ENCODE measurements around the gene PDE4B. TPM values are rescaled to one million over a fixed set of nuclear protein-coding genes. Genes with fewer than 3 reads are reported as not detected.

The PDE4B gene
- total and polyA plus RNA-seq, 12 donors, result 1.2 to 14.9 (median 3.9) TPM

DNA sequence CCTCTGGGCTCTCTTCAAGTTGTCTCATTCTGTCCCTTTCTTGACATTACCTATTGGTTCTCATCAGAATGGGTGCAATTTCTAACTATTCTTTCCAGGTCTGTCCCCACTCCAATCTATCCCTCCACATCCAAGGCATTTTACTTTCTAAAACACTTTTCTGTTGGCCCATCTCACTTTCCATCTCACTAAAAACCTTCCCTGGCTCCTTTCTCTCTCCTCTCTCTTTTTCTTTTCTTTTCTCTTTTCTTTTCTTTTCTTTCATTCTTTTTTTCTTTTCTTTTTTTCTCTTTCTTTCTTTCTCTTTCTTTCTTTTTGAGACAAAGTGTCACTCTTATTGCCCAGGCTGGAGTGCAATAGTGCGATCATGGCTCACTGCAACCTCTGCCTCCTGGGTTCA, 462.1 kb downstream of the PDE4B start:
- H3K27me3 ChIP-seq, result no peaks in the 10 kb centered on the region
- no peak overlapping the region for H3K4me3 ChIP-seq
- intact Hi-C loops (cut with DNase I), result loop anchor here (5.0 to 10.0 kb wide), 2 partner anchors 193 to 470 kb away; no protein-coding TSS in a partner anchor
- no peak for DNase-seq
- TF ChIP-seq, protein P1, sequence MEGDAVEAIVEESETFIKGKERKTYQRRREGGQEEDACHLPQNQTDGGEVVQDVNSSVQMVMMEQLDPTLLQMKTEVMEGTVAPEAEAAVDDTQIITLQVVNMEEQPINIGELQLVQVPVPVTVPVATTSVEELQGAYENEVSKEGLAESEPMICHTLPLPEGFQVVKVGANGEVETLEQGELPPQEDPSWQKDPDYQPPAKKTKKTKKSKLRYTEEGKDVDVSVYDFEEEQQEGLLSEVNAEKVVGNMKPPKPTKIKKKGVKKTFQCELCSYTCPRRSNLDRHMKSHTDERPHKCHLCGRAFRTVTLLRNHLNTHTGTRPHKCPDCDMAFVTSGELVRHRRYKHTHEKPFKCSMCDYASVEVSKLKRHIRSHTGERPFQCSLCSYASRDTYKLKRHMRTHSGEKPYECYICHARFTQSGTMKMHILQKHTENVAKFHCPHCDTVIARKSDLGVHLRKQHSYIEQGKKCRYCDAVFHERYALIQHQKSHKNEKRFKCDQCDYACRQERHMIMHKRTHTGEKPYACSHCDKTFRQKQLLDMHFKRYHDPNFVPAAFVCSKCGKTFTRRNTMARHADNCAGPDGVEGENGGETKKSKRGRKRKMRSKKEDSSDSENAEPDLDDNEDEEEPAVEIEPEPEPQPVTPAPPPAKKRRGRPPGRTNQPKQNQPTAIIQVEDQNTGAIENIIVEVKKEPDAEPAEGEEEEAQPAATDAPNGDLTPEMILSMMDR (IDR thresholded peaks at IDR 0.05), result no peak
- no peak for TF ChIP-seq POLR2A (IDR thresholded peaks at IDR 0.05)
- no peaks in the 10 kb centered on the region for H3K9me3 ChIP-seq (replicated peaks in 1 of 3)
- H3K36me3 ChIP-seq (replicated peaks in 1 of 2), result no peaks in the 10 kb centered on the region
- H3K4me1 ChIP-seq (replicated peaks in 1 of 2), result no peaks in the 10 kb centered on the region
- H3K27ac ChIP-seq, result no peak overlapping the region
- 92 to 100% (median 99%) methylated on average over 1 of the region's 1 CpG for WGBS, 4 donors

DNA sequence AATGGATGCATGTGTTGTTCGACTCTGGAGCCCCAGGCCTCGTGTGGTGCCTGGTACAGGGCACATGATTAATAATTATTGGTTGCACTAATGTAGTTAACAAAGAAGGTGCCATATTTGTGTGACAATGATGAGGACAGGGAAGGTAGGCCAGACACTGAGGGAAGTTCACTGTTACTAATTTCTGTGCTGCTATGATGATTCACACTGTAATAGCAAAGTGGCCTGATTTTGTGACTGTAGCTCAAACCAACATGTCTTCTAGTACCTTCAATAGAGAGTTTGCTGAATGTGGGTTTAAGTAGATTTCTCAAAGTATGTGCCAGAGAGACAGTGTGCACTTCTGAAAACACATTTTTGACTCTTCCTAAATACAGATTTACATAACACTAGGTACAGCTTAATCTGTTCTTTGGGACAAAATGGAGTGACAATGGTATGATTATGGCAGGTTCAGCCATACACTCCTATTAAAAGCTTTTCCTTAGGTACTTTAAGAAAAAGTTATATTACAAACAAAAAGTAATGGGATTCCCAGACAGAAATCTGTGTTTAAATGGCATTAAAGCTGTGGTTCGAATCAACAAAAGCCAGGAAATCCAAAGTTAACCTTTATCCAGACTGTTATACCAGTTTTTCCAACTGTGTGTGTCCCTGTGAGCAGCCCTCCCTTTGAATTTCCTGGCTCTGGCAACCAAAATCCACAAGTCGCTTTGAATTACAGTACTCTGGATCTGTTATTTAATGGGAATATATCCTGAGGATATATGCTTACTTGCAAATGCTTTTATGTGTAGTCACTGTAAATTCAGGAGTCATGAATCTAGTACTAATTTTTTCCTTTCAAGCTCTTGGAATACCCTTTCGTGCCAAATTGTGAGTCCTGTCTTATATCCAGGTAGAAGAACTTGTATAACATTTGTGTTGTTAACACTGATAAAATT, 464.2 kb downstream of the PDE4B start:
- Histone ChIP-seq H3K27ac (no peak overlapping the region), H3K9me3 (replicated peaks in 1 of 3) (no peaks in the 10 kb centered on the region), H3K4me1 (replicated peaks in 1 of 2) (no peaks in the 10 kb centered on the region), H3K4me3 (no peak overlapping the region), H3K36me3 (replicated peaks in 1 of 2) (no peaks in the 10 kb centered on the region), H3K27me3 (no peaks in the 10 kb centered on the region)
- intact Hi-C loops (cut with DNase I), result loop anchor here in 1 of 2 donors (10.0 kb wide), 1 partner anchor 468 kb away; no protein-coding TSS in a partner anchor
- 71 to 92% (median 91%) methylated on average over 5 of the region's 5 CpGs for WGBS, 4 donors
- no peak for TF ChIP-seq POLR2A (IDR thresholded peaks at IDR 0.05)
- TF ChIP-seq, protein P1 (IDR thresholded peaks at IDR 0.05), result no peak
- DNase-seq, result no peak

DNA sequence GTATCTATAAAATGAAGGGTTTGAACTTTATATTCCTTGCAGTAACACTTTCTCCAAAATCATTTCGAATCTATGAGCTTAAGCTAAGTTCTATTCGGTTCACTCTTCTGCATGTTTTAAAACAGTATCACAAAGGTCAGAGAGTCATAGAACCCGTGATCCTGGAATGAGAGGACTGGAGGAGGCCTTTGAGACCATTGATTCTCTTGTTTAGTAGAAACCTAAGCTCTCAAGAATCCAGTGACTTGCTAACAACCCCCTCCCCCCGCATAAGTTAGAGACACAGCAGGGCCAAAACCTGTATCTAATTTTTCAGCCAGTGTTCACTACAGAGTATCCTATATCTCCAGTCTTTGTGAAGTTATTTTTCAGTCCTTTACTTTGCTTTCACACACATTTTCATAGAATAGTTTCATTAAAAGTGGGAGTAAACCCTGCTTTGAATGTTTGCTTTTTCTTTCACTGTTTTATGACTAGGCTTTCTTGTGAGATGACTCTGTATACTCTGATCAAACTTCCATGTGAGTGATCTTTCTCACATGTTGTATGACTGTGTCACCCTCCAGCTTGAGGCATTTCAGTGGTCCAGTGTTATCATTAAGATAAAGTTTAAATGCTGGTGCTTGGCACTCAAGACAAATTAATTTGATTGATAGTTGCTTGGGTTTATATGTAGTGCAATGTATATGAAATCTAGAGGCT, 465.9 kb downstream of the PDE4B start:
- no peak overlapping the region for H3K4me3 ChIP-seq
- no peak overlapping the region for H3K27ac ChIP-seq
- no peaks in the 10 kb centered on the region for H3K27me3 ChIP-seq
- no peak for DNase-seq
- TF ChIP-seq, protein P1 (IDR thresholded peaks at IDR 0.05), result no peak
- no peak for TF ChIP-seq POLR2A (IDR thresholded peaks at IDR 0.05)
- H3K36me3 ChIP-seq (replicated peaks in 1 of 2), result no peaks in the 10 kb centered on the region
- WGBS, 4 donors, result 79 to 89% (median 81%) methylated on average over 4 of the region's 4 CpGs
- H3K9me3 ChIP-seq (replicated peaks in 1 of 3), result no peaks in the 10 kb centered on the region
- H3K4me1 ChIP-seq (replicated peaks in 1 of 2), result peaks cover 0 to under 1% of the 10 kb centered on the region in 2 donors
- intact Hi-C loops (cut with DNase I), result loop anchor here in 1 of 2 donors (10.0 kb wide), 1 partner anchor 466 kb away; no protein-coding TSS in a partner anchor

DNA sequence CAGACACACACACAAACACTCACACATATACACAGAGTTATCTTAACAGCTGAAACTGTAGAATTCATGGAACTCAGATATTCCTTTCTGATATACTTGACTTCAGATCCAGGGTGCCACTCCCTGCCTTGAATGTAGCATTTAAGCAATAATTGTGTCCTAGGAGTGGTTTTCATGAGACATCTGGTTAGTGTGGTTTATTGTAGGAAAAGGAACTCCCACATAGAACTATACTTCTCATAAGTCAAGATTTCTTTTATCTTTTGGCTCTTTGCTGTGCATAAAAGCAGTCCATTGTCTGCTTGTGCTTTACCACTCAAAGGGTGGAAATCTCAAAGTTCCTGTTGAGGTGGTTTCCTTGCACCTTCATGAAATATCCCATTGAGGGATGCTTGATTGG, 468.7 kb downstream of the PDE4B start:
- Histone ChIP-seq H3K9me3 (replicated peaks in 1 of 3) (no peaks in the 10 kb centered on the region), H3K4me3 (no peak overlapping the region), H3K4me1 (replicated peaks in 1 of 2) (peaks cover 3 to 4% of the 10 kb centered on the region in 2 donors), H3K36me3 (replicated peaks in 1 of 2) (no peaks in the 10 kb centered on the region), H3K27me3 (no peaks in the 10 kb centered on the region), H3K27ac (no peak overlapping the region)
- DNase-seq, result no peak
- intact Hi-C loops (cut with DNase I), result loop anchor here in 1 of 2 donors (10.0 kb wide), 1 partner anchor 113 kb away; no protein-coding TSS in a partner anchor
- TF ChIP-seq, protein P1 (IDR thresholded peaks at IDR 0.05), result no peak
- no peak for TF ChIP-seq POLR2A (IDR thresholded peaks at IDR 0.05)
